Stomach (tissue), 9 donors: ENCODE data around the gene PCDH9. TPM values are rescaled to one million over a fixed set of nuclear protein-coding genes. Genes with fewer than 3 reads are reported as not detected.

ENCODE experiments used
- DNase-seq, 2 donors: peaks; one replicate each; pipeline versions ENCODE4 v3.0.0 to v3.0.0-alpha.2; 2013 to 2019
- H3K27ac ChIP-seq, 5 donors: fragments of 200-600 bp in 4 of 5; sonication (generic) in 4 of 5; one replicate each; pipeline ENCODE4 v1.5.1; 2013 to 2019; ENCODE audit warnings: mild to moderate bottlenecking in 1 of 5, moderate library complexity in 1 of 5
- H3K27me3 ChIP-seq, 3 donors: fragments of 200-600 bp; sonication (generic); one replicate each; pipeline ENCODE4 v1.5.1; 2017 to 2019; ENCODE audit warnings: mixed run types in 1 of 3
- H3K36me3 ChIP-seq, 4 donors: fragments of 200-600 bp; sonication (generic); 1 replicate in 3 of 4; 2 replicates in 1 of 4; pipeline ENCODE4 v1.5.1; 2016 to 2019
- H3K4me1 ChIP-seq, 4 donors: fragments of 200-600 bp; sonication (generic); one replicate each; pipeline ENCODE4 v1.5.1; 2016 to 2019
- H3K4me3 ChIP-seq, 4 donors: fragments of 200-600 bp; sonication (generic) in 3 of 4; one replicate each; pipeline ENCODE4 v1.5.1; 2016 to 2019; ENCODE audit warnings: mild to moderate bottlenecking in 1 of 4
- H3K9me3 ChIP-seq, 4 donors: fragments of 200-600 bp; sonication (generic); one replicate each; pipeline ENCODE4 v1.5.1; 2016 to 2019
- EP300 ChIP-seq: sonication (generic); formaldehyde crosslinking; IDR thresholded peaks from one replicate; pipeline ENCODE4 v1.6.1; 2017; ENCODE audit warnings: antibody characterized with exemption
- POLR2A ChIP-seq, 4 donors: fragments of 450-650 bp; IDR thresholded peaks; one replicate each; pipeline ENCODE4 v1.6.1; 2016; ENCODE audit warnings: antibody characterized with exemption in 4 of 4, control low read depth in 2 of 4, mild to moderate bottlenecking in 1 of 4, moderate library complexity in 1 of 4
- POLR2AphosphoS5 ChIP-seq, 3 donors: sonication (generic); formaldehyde crosslinking; IDR thresholded peaks; one replicate each; pipeline ENCODE4 v1.6.1; 2016; ENCODE audit warnings: antibody characterized with exemption in 3 of 3
- WGBS, 5 donors: extraction: QIAGEN DNeasy Blood & Tissue Kit in 3 of 5; methylation state at CpG; one replicate each; pipeline versions ENCODE4 v1.1.5 to v1.1.7; 2013 to 2018; 5-methylcytosine and 5-hydroxymethylcytosine counted together
- intact Hi-C: fragments of 100-400 bp; cut with DNase I; formaldehyde crosslinking; loops from one replicate; pipeline ENCODE4 v1.15.1; 2023; ENCODE audit warnings: low total_unique reads
- polyA plus RNA-seq, 3 donors: library from polyadenylated mRNA; stranded (reverse); fragments of 200-250 nt; gene quantifications; one replicate each; pipeline ENCODE4 v1.2.3, GENCODE V29; 2013
- total RNA-seq, 5 donors: library from RNA; depleted of rRNA; stranded (reverse); fragments of >200 nt; gene quantifications; one replicate each; pipeline versions ENCODE4 v1.1.0 to v1.2.3, GENCODE V29; 2014 to 2016
- TF ChIP-seq, protein P1 (sequence below), 7 experiments: fragments of 450-650 bp in 4 of 7; fragments of 200-600 bp in 3 of 7; sonication (generic) in 3 of 7; IDR thresholded peaks; one replicate each; pipeline ENCODE4 v1.5.1; 2016 to 2019; ENCODE audit warnings: antibody characterized with exemption in 7 of 7, control low read depth in 2 of 7, mild to moderate bottlenecking in 1 of 7
- donor health status: healthy with polysubstance abuse.
- donor health status: Bipolar disorder and iron deficiency.
- donor health status: healthy.

PCDH9 gene
- total and polyA plus RNA-seq, 8 donors, result 0.40 to 36.2 (median 3.7) TPM

DNA sequence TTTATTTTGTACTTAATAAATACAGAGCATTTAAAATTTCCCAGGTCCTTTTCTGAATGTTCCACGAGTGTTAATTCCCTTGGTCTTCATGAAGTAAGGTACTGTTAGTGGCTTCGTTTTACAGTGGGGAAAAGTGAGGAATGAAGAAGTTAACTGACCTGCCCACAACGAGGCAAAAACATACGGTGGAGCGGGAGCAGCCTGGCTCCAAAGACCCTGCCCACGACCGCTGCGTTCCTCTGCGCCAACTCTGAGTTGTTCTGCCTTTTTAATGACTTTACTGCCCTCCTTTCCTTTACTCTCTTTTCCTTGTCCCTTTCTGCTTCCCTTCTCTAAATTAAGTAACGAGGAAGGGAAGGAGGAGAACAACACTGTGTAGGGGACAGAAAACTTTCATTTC is 392.9 kb downstream of the PCDH9 start:
- Histone ChIP-seq H3K36me3 (no peaks in the 10 kb centered on the region), H3K9me3 (no peaks in the 10 kb centered on the region), H3K27me3 (no peaks in the 10 kb centered on the region), H3K27ac (no peak overlapping the region), H3K4me3 (no peak overlapping the region), H3K4me1 (peaks cover 0 to 12% (median 0%) of the 10 kb centered on the region in 4 donors)
- intact Hi-C loops, result no loop called here
- no peak for DNase-seq
- WGBS, 5 donors, result 75 to 85% (median 81%) methylated on average over 10 of the region's 10 CpGs
- TF ChIP-seq, protein P1, sequence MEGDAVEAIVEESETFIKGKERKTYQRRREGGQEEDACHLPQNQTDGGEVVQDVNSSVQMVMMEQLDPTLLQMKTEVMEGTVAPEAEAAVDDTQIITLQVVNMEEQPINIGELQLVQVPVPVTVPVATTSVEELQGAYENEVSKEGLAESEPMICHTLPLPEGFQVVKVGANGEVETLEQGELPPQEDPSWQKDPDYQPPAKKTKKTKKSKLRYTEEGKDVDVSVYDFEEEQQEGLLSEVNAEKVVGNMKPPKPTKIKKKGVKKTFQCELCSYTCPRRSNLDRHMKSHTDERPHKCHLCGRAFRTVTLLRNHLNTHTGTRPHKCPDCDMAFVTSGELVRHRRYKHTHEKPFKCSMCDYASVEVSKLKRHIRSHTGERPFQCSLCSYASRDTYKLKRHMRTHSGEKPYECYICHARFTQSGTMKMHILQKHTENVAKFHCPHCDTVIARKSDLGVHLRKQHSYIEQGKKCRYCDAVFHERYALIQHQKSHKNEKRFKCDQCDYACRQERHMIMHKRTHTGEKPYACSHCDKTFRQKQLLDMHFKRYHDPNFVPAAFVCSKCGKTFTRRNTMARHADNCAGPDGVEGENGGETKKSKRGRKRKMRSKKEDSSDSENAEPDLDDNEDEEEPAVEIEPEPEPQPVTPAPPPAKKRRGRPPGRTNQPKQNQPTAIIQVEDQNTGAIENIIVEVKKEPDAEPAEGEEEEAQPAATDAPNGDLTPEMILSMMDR (IDR thresholded peaks at IDR 0.05), result no peak
- TF ChIP-seq POLR2AphosphoS5 (IDR thresholded peaks at IDR 0.05), result no peak
- no peak for TF ChIP-seq POLR2A (IDR thresholded peaks at IDR 0.05)
- no peak for TF ChIP-seq EP300

DNA sequence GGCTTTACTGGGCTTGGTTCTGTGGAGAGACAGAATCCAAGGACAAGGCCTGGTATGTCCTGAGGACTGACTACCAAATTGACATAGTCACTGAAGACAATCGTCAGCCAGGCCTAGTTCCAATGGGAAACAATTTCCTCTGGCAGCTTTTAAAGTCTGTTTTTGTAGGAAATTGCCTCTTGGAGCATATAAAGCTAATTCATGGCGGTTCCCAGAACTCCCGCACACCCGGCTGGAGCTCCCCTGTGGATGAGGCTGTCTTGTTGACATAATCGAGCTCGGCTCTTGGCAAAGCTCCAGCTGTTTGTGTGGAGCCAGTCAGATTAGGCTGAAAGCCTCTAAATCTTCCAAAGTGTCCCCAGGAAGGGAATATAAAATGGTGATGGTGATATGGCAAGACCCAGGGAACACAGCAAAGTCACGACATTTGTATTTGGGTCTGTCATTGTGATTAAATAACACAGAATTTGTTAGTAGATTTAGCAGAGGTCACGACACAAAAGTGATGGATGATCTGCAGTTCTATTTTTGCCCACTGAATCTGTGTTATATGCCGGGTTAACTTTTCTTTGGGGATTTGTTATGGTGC is 395.0 kb downstream of the PCDH9 start:
- no peak overlapping the region for H3K27ac ChIP-seq
- peak; percentile 38 to 83 for DNase-seq
- no peak for TF ChIP-seq POLR2AphosphoS5 (IDR thresholded peaks at IDR 0.05)
- no peak for TF ChIP-seq POLR2A (IDR thresholded peaks at IDR 0.05)
- TF ChIP-seq EP300, result no peak
- TF ChIP-seq, protein P1 (IDR thresholded peaks at IDR 0.05), result no peak

DNA sequence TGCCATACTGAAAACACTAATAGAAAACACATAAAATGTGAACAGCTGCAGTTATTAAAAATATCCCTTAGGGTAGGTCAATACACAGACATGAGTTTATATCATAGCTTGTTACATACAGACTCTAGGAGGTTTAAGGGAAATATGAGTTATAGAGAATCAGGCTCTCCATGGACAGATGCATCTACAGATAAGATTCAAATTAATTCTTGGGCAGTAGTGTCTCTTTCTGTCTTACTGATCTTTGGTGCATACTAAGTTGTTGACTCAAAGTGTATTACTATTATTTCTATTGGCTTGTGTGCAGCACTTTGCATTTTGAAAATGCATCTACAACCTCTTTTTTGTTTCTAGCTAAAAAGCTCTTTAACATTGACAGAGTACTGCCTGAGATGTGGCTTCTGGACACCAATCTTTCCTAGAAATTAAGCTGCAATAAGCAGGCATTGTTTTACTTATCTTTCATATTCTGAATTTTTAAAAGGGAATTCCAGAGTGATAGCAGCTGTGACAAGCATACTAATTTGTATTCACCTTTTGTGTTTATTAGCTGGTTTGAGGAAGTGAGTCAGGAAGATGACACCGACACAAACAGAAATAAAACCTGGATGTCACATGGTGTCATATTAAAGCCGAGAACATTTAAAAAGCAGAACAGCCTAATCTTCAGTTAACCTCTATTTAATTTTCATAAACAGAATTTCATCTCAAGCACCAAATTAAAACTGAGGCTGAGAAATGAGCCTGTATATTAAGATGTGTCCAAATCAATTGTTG is 399.0 kb downstream of the PCDH9 start:
- intact Hi-C loops, result no loop called here
- H3K4me1 ChIP-seq, result peaks cover 0 to 12% (median 0%) of the 10 kb centered on the region in 4 donors
- no peaks in the 10 kb centered on the region for H3K9me3 ChIP-seq
- 71 to 78% (median 72%) methylated on average over 2 of the region's 2 CpGs for WGBS, 5 donors
- H3K27me3 ChIP-seq, result no peaks in the 10 kb centered on the region
- TF ChIP-seq, protein P1 (IDR thresholded peaks at IDR 0.05), result no peak
- TF ChIP-seq POLR2A (IDR thresholded peaks at IDR 0.05) (no peak), POLR2AphosphoS5 (IDR thresholded peaks at IDR 0.05) (no peak), EP300 (no peak)
- DNase-seq, result no peak
- H3K36me3 ChIP-seq, result no peaks in the 10 kb centered on the region
- H3K4me3 ChIP-seq, result no peak overlapping the region
- H3K27ac ChIP-seq, result no peak overlapping the region

More for the DNA sequence above, 395.0 kb downstream of the PCDH9 start:
- Histone ChIP-seq H3K4me1 (peaks cover 0 to 12% (median 0%) of the 10 kb centered on the region in 4 donors), H3K4me3 (no peak overlapping the region), H3K9me3 (no peaks in the 10 kb centered on the region), H3K27me3 (no peaks in the 10 kb centered on the region), H3K36me3 (no peaks in the 10 kb centered on the region)
- intact Hi-C loops, result no loop called here
- 41 to 52% (median 48%) methylated on average over 9 of the region's 9 CpGs for WGBS, 5 donors

DNA sequence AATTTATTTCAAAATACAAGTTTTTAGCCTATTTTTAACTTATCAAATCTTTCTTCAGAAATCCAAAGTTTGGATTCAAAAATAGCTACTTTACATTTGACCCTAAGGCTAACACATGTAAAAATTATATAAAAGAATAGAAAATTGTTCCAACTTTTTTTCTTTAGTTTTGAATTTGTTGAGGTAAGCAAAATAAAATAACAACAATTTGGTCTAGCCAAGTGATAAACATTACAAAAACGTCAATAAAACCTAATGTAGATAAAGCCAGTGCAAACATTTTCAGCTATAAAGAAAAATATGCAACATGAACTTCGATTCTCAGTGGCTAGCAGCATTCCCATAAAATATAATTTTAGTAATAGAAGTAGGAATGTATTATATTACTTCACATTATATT is 400.3 kb downstream of the PCDH9 start:
- DNase-seq, result no peak
- Histone ChIP-seq H3K27me3 (no peaks in the 10 kb centered on the region), H3K9me3 (no peaks in the 10 kb centered on the region), H3K27ac (no peak overlapping the region), H3K4me3 (no peak overlapping the region), H3K36me3 (no peaks in the 10 kb centered on the region), H3K4me1 (peaks cover 0 to 4% (median 0%) of the 10 kb centered on the region in 4 donors)
- TF ChIP-seq POLR2A (IDR thresholded peaks at IDR 0.05) (no peak), POLR2AphosphoS5 (IDR thresholded peaks at IDR 0.05) (no peak), EP300 (no peak)
- TF ChIP-seq, protein P1 (IDR thresholded peaks at IDR 0.05), result no peak
- WGBS, 5 donors, result 28 to 58% (median 55%) methylated on average over 2 of the region's 2 CpGs
- intact Hi-C loops, result no loop called here
